Stimulated activated CD4-positive, alpha-beta T cell treated with anti-CD3 and anti-CD28 coated beads, TNF-alpha, amount 100 ng/mL, for 48 hours (primary cell): ENCODE results near the gene ZNF219.

Experiments
- DNase-seq, 3 donors: peaks; one replicate each; pipeline ENCODE4 v3.0.0-alpha.2; 2020; ENCODE audit warnings: low read depth in 3 of 3

ZNF219 gene

DNA sequence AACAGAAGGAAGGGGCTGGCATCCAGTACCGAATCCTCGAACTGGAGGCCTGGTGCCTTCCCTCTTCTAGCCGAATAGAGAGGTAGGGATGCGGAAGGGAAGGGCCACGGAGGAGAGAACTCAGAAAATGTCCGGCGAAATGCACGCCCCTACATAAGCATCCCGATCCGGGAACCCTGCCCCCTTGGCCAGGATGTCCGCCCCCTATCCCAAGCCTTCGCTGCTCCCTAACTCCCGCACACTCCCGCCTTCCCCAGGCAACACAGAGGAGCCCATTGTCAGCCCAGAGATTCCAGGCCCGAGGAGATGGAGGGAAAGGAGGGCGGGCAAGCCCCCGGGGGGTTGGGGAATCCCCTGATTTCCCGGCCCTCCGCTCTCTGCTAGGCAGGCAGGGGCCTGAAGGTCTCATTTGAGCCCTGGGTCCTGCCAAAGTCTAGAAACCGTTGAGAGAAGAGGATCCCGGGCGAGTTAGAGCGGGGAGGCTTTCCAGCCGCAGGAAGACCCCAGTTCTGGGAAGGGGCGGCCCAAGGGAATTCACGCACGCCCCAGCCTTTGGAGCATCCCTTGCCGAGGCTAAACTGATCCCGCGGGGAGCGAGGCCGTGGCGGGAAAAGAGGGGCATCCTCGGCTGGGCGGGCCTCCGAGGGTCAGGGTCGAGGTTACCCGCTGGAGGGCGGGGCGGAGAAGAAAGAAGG, 28.9 kb downstream of the ZNF219 start:
- DNase-seq, result no peak

DNA sequence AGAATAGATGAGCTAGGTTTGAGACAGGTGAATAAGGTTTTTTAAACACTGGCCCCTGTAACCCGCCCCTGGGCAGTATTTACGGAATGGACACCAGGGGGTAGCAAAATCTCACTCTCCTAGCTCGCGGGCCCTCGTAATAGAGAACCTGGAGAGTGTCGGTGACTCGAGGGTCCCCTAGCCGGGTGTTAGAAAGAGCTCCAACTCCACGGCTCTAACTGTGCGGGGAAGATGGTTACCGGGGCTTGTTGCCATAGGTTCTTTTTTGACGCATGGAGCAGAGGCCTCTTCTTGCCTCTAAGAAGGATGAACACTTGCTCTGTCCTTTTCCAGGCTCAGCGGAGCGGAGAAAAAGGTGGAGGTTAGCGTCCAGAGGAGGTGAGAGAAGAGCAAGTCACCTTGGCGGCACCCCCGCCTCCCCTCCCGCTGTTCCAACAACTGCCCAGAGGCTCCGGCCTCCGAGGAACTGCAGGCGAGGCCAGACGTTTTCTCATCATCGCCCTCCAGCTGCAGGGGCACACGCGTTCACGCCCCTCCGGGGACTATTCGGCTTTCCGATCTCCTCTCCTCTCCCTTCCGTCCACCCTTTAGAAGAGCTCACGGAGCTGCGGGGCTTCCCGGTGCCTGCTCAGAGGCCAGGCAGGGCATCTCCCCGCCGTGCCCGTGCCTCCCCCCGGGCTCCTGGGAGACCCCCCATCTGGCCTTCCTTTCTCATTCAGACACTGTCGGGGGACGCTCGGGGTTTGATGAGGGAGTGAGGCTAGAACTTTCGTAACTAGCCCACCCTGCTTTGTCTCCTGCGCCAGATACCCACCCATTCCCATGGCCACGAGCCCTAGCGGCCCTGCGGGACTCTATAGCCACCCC, 29.7 kb downstream of the ZNF219 start:
- DNase-seq, result no peak

DNA sequence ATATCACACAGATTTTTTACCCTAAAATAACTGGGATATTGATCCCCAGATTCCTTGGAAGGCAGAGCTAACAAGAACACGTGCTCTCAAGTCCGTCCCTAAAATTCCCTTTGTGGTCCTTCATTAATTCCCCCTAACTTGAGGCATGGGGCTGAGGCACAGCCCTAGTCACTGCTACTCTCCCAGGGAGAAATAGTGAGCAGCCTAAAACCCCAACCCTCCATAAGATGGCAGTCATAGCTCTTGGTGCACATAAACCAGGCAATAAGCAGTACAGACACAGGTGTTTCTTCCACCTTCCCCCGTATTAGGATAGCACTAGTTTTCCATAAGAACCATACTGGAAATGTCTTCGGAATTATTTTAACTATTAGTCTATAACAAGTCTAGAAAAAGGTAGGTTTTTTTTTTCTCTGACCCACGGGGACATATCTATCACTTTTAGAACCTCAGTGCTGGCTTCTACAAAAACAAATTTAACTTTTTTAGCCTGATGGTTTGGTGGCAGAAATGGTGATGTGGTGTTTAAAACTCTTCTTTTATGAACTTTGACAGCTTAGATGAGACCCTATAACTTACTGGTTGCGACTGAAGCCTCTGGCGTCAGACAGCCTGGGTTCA, 31.5 kb downstream of the ZNF219 start:
- no peak for DNase-seq

DNA sequence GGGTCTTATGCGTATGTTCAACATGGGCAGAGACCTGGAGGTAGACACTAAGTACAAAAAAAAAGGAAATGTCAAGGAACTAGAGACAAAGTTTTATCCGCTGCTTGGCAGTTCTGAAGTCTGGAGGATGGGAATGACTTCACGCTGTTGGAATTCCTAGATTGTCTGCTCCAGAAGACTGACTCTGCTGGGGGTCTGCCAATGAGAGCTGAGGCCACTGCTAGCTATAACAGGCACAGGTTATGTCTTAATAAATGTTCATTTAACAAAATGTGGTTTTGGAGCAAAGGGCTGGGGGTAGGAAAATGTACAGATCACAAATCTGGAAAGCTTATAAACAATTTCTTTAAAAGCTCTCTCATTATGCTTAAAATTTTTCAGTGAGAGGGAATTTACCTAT, 35.0 kb downstream of the ZNF219 start:
- DNase-seq, result no peak

DNA sequence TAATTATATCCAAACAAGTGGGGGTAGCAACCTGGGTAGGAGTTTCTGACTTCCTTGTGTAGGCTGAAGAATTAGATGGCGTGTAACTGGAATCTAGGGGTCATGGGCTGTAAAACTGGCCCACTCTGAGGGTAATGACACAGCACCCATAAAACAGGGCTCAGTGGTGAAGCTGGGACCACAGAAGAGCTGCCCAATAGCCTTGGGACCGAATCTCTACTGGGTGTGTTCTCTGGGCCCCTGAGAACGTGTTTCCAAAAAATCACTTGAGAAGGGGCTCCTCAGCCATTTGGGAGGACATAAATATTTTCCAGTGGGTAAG, 37.1 kb downstream of the ZNF219 start:
- DNase-seq, result no peak

DNA sequence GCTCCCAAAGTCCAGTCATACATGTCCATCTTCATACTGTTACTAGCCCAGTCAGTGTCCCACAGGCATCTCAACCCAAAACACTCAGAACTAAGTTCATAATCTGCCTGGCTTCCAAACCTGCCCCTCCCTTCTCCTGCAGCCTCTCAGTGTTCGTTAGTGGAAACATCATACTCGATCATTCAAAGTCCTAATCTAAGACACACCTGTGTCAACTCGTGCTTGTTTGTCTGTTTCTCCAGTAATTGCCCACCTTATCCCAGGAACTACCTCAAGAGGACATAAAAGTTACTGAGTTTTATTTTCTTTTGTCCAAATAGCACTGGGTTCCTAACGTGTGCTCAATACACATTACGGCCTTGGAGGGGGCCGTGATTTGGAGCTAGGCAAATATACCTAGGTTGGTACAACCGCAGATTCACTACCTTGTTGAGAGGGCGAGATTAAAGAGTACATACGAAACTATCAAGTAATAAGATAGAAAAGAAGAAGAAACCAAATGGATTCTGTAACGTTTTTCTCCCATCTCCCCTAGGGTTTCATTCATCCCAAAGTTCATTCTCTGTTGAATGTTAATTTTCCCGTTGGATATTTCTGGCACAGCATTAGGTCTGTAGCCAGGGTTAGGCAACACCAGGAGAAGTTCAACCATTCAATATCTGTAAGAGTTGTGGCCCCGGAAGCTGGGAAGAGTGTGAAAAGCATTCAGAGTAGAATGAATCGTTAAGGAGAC, 37.7 kb downstream of the ZNF219 start:
- no peak for DNase-seq

DNA sequence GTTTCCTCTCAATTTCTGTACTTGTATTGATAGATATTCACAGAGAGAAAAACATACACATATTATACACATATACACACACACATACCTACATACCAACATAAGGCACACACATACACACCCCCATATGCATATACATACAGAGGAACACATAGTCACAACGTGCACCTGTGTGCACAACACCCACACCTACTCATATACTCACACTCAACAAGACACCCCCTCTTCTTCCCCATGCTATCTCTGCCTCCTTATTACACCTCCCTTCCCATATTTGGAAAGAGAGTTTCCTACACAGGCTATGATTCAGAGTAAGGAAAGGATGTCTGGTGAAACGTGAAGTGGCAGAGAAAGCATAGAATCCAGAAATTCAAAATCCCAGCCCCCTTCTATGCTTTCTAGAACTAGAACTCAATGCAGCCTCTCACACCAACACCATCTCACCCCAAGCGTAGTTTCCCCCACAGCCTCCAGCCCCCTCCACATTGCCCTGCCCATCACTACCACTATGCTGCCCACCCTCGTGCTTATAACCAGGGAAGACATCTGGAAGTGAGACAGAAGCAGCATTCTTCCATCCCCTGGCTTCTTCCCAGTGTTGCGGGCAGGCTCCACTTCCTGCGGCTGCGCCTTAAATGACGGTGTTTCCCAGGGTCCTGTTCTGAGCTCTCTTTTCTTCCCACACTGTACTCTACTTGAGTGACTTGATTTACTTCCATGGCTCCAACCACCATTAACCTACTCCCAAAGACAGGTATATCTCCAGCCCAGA, 38.4 kb downstream of the ZNF219 start:
- DNase-seq, result no peak

DNA sequence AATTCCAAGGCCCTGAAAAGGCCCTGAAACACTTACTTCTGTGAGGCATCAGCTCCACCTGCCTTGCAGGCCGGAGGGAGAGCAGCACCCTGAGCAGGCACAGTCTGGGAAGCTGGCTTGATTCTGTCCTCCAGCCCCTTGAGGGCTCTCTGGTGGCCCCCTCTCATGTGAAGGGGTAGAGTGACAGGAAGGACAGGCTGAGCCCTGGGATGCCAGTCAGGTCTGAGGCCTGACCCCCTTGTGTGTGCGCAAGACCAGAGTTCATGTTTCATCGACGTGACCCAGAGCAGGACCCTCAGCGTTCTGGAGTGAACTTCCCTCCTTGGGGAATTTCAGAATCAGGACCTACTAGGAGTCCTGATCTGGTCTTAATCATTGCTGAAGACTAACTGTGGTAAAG, 39.6 kb downstream of the ZNF219 start:
- no peak for DNase-seq

DNA sequence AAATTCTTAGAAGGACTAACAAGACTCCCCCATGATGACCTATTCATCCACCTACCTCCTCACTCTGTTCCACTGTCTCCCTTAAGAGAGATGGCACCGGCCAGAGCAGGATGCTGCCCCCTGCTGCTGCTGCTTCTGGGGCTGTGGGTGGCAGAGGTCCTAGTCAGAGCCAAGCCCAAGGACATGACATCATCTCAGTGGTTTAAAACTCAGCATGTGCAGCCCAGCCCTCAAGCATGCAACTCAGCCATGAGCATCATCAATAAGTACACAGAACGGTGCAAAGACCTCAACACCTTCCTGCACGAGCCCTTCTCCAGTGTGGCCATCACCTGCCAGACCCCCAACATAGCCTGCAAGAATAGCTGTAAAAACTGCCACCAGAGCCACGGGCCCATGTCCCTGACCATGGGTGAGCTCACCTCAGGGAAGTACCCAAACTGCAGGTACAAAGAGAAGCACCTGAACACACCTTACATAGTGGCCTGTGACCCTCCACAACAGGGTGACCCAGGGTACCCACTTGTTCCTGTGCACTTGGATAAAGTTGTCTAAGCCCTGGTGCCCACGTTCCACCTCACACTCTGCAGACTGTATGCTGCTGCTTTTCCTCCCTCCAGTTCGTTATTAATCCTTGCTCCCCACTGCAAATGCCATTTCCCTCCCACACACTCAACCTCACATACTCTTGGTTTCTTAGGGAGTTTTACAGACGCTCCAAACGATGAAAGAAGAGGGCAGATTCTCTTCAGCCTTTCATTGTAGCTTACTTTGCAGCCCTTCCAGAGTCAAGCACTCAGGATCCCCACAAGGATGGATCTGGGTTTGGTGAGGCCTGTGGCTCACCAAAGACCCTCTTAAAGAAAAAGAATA, 40.4 kb downstream of the ZNF219 start, which contains the start of gene RNASE8:
RNASE8 (plus strand) TSS at position 20 of the 873 bp plus-strand sequence; CDS start at position 91, 71 bp downstream.
- no peak for DNase-seq

DNA sequence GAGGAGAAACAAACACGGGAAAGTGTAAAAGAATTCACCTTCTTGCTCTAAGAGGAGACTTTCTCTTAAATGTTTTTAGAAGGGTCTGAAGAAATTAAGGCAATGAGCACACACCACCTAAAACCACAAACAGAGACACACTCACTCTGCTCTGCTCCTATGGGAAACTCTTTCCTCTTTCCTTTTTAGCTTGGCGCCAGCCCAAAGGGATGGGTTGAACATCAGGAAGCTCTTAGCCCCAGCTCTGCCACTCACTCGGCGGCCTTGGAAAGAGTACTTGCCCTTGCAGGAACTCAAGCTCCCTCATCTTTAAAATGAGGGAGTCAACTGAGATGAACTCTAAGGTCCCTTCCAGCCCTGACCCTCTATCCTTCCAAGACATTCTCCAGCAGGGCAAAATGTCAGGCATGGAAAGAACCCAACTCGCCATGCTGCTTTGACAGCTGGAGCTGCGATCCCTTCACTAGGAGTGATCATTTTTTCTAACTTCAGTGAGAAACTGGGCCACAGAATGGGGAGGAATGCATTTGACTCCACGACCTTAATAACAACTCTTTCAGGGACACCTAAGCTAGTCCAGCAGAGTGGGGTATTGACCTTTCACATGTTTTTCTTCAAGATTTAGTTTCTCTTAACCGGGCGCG, 41.8 kb downstream of the ZNF219 start:
- DNase-seq, result no peak

DNA sequence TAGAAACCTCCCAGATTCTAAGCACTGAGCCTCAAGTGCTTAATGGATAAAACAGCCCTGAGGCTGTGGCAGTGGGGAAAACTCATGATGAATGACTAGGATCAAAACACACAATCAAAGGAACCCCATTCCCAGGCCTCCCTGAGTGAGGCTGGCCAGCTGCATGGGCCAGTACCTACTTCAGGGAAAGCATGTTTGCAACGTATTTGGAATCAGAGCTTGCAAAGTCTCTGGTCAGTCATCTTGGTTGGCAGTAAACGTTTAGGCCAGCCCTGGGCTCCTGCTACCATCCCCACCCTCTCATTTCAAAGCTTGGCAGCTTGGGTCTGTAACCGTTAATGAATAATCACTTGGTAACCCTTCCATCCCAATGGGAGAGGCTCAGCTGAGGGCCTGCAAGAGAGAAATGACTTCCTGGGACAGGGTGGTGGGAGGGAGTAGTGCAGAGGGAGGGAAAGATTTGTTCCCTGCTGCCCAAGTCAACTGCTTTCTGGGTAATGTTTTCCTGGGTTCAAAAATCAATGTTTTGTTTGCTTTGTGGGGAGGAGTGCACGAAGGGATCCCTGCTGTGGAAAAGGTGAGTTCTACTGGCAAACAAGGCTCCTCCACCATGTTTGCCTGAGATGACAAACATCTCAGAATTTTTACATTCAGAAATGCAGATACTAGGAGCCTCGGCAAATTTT, 42.9 kb downstream of the ZNF219 start:
- no peak for DNase-seq

DNA sequence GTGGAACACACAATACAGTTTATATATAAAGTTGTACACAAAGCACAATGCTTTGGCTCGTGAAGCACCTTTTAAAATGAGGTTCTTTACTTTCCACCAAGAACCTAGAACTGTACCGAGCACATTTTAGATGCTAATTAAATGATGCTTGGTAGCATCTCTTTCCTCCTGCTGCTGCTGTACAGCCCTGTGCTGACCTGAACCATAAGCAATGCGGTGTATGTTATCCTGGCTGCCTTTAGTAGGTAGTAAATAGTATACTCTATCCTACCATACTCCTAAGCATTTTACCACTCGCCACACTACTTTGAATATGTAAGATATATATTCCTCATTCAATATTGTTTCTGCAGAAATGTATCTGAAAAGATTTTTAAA, 43.7 kb downstream of the ZNF219 start:
- DNase-seq, result no peak

DNA sequence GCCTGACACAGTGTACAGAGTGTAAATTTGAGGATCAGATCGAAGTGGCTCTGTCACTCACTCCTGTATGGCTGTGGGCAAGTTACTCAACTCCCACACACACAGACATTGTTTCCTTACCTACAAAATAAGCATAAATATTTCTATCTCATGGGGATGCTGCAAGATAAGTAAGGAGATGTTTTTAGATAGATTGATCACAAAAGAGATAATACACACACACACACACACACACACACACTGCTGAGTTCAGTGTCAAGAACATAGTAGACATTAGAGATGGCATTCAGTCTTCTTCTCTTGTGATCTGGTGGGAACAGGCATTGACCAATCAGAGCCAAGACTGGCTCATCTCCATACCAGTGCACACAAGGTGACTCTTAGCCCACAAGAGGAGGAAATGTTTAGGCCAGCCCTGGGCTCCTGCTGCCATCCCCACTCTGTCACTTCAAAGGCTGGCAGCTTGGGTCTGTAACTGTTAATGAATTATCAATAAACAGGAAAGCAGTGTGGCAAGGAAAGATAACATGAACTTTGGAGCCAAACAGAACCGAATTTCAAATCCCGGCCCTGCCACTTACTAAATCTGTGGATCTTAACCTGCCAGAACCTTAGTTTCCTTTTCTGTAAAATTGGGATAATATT, 44.2 kb downstream of the ZNF219 start:
- no peak for DNase-seq

DNA sequence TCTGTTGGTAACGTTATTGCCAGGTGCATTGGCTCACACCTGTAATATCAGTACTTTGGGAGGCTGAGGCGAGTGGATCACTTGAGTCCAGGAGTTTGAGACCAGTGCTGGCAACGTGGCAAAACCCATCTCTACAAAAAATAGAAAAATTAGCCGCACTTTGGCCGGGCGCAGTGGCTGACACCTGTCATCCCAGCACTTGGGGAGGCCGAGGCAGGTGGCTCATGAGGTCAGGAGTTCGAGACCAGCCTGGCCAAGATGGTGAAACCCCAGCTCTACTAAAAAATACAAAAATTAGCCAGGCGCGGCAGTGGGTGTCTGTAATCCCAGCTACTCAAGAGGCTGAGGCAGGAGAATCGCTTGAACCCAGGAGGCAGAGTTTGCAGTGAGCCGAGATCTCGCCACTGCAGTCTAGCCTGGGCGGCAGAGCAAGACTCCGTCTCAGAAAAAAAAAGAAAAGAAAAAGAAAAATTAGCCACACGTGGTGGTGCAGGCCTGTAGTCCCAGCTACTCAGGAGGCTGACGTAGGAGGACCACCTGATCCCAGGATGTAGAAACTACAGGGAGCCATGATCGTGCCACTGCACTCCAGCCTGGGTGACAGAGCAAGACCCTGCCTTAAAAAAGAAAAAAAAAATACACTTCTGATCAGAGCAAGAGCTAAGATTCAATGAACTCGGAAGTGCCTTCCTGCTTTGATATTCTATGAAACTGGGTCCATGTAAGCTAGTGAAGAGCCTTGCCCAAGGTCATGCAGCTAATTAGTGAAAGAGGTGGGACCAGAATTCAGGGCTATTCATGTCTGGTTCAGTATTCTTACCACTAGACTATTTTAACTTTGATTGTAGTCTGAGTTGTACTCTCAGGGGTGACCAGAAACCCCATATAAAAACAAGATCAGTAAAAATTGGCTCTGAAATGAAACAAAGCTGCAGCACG, 45.0 kb downstream of the ZNF219 start:
- no peak for DNase-seq

DNA sequence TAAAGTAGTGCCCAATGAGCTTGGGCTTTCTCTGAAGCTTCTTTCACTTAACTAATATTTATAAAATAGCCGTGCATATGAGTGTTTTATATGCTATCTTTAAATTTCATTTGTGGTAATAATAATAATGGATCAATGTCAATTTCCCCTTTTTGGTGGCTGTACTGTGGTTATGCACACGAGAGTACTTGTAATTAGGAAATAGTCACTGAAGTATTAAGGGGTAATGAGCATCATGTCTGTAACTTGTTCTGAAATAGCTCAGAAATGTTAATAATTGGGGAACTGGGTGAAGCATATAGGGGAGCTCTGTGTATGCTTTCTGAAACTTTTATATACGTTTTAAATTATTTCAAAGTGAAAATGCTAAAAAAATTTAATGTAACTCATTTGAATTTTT, 47.9 kb downstream of the ZNF219 start:
- no peak for DNase-seq

DNA sequence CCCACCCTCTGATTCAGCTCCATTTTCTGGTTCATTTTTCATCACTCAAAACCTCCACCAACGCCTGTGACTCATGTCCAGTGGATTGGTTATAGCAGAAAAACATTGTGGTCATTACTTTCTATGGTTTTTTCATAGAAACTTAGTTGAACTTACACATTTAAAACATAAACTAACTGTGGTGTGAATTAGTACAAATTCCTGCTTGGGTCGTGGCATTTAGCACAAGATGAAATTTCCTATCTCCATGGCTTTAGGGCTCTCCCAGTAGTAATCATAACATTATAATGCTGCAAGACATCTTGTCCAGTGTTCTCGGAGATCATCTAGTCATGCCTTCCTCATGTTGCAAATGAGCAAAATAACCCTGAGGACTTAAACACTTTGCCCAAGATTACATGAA, 49.2 kb downstream of the ZNF219 start:
- DNase-seq, result no peak

DNA sequence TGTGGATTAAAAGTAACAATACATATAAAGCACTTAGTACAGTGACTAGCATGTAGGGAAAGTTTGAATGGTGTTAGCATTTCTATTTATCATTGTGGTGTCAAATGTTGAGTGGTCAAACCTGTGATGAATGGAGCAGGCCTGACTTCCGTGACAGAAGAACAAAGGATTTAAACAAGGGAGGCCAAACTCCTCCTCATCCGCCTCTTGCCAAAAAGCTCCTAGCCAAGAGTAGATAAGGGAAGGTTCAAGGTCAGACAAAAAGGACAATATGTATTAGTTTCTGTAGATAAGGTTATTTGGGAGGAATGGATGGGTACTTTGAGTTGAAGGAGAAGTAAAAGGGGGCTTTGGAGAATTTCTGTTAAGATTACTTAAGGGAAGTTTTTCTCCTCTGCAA, 49.8 kb downstream of the ZNF219 start:
- DNase-seq, result no peak

DNA sequence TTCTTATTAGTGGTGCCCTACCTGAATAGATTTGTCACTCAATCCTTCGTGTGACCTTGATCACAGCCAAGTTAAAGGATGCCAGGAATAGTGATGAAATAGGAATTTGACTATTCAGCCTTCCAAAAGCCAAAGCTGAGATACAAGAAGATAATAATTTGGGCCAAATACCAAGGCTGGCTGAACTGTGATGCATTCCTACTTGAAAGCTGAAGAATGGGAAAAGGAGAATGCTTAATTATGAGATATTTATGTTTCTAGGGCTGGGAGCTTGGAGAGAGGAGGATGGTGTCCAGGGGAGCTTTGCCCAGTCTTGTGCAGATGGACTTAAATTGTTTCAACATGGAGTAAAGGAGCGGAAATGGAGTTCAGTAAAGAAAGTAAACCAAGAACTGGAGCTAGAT, 51.1 kb downstream of the ZNF219 start:
- DNase-seq, result no peak
